Lung (tissue), 12 donors: ENCODE data around the gene RPP25L. TPM values are rescaled to one million over a fixed set of nuclear protein-coding genes. Genes with fewer than 3 reads are reported as not detected.

Experiments
- ATAC-seq: fragments of 200-7000 bp; cut with Tn5 transposase; one replicate; pipeline ENCODE4 v1.9.1; 2020; ENCODE audit warnings: moderate number of reproducible peaks; ENCODE audit not compliant: insufficient read depth, low FRiP score
- DNase-seq, 3 donors: peaks; one replicate each; pipeline ENCODE4 v3.0.0-alpha.2; 2013 to 2017
- H3K27ac ChIP-seq, 2 donors: one replicate each; pipeline ENCODE4 v1.5.1; 2013; ENCODE audit warnings: mild to moderate bottlenecking in 2 of 2, moderate library complexity in 2 of 2, control low read depth in 1 of 2, inconsistent platforms in 1 of 2, low read depth in 1 of 2, low read length in 1 of 2
- H3K27me3 ChIP-seq, 3 donors: one replicate each; pipeline ENCODE4 v1.5.1; 2013; ENCODE audit warnings: low read length in 2 of 3; ENCODE audit not compliant: control insufficient read depth in 3 of 3, insufficient read depth in 3 of 3
- H3K36me3 ChIP-seq, 4 donors: one replicate each; pipeline ENCODE4 v1.5.1; 2013; ENCODE audit warnings: low read length in 4 of 4, mild to moderate bottlenecking in 1 of 4, moderate library complexity in 1 of 4; ENCODE audit not compliant: control insufficient read depth in 4 of 4, insufficient read depth in 4 of 4
- H3K4me1 ChIP-seq, 5 donors: one replicate each; pipeline ENCODE4 v1.5.1; 2013; ENCODE audit warnings: low read length in 5 of 5, mild to moderate bottlenecking in 2 of 5, moderate library complexity in 1 of 5; ENCODE audit not compliant: control insufficient read depth in 5 of 5, insufficient read depth in 5 of 5
- H3K4me3 ChIP-seq: one replicate; pipeline ENCODE4 v1.5.1; 2013; ENCODE audit warnings: mild to moderate bottlenecking, control low read depth, moderate library complexity
- H3K9ac ChIP-seq, 2 donors: one replicate each; pipeline ENCODE4 v1.5.1; 2013; ENCODE audit warnings: low read length in 2 of 2, control low read depth in 1 of 2; ENCODE audit not compliant: insufficient read depth in 1 of 2
- H3K9me3 ChIP-seq, 4 donors: one replicate each; pipeline ENCODE4 v1.5.1; 2013; ENCODE audit warnings: low read length in 3 of 4, mild to moderate bottlenecking in 1 of 4, moderate library complexity in 1 of 4; ENCODE audit not compliant: control insufficient read depth in 4 of 4, insufficient read depth in 3 of 4
- WGBS, 2 donors: extraction: QIAGEN DNeasy Blood & Tissue Kit; methylation state at CpG; one replicate each; pipeline ENCODE4 v1.1.7; 2013; 5-methylcytosine and 5-hydroxymethylcytosine counted together
- polyA plus RNA-seq, 2 donors: library from polyadenylated mRNA; stranded (reverse); fragments of 200-250 nt; gene quantifications; one replicate each; pipeline ENCODE4 v1.2.1, GENCODE V29; 2013
- total RNA-seq, 2 donors: library from RNA; depleted of rRNA in 1 of 2; stranded (reverse); fragments of >200 nt in 1 of 2; gene quantifications; one replicate each; pipeline ENCODE4 v1.2.1, GENCODE V29; 2014 to 2021
- TF ChIP-seq, protein P1 (sequence below): IDR thresholded peaks from 2 replicates; pipeline ENCODE4 v1.5.1; 2012; ENCODE audit warnings: mild to moderate bottlenecking; ENCODE audit errors: control extremely low read depth, extremely low read depth
- donor health status: control.
- donor health status: control.
- donor health status: Bipolar disorder and iron deficiency.
- donor health status: healthy.
- donor health status: DM: yes; HTN: yes; CAD: no.

RPP25L gene
- total and polyA plus RNA-seq, 4 donors, result 17.0 to 32.6 (median 25.7) TPM

GRCh38 chr9:34601937-34602573 is 9.8 kb downstream of the RPP25L start:
- H3K4me3 ChIP-seq, result no peak overlapping the region
- DNase-seq, result no peak
- H3K27ac ChIP-seq, result no peak overlapping the region
- 76 to 81% methylated on average over 6 of the region's 6 CpGs for WGBS, 2 donors
- peaks cover 0 to 3% (median 0%) of the 10 kb centered on the region in 3 donors for H3K27me3 ChIP-seq
- no peak for ATAC-seq
- H3K9me3 ChIP-seq, result no peaks in the 10 kb centered on the region
- no peaks in the 10 kb centered on the region for H3K4me1 ChIP-seq
- TF ChIP-seq, protein P1, sequence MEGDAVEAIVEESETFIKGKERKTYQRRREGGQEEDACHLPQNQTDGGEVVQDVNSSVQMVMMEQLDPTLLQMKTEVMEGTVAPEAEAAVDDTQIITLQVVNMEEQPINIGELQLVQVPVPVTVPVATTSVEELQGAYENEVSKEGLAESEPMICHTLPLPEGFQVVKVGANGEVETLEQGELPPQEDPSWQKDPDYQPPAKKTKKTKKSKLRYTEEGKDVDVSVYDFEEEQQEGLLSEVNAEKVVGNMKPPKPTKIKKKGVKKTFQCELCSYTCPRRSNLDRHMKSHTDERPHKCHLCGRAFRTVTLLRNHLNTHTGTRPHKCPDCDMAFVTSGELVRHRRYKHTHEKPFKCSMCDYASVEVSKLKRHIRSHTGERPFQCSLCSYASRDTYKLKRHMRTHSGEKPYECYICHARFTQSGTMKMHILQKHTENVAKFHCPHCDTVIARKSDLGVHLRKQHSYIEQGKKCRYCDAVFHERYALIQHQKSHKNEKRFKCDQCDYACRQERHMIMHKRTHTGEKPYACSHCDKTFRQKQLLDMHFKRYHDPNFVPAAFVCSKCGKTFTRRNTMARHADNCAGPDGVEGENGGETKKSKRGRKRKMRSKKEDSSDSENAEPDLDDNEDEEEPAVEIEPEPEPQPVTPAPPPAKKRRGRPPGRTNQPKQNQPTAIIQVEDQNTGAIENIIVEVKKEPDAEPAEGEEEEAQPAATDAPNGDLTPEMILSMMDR, result no peak
- H3K36me3 ChIP-seq, result no peaks in the 10 kb centered on the region
- no peak overlapping the region for H3K9ac ChIP-seq

DNA sequence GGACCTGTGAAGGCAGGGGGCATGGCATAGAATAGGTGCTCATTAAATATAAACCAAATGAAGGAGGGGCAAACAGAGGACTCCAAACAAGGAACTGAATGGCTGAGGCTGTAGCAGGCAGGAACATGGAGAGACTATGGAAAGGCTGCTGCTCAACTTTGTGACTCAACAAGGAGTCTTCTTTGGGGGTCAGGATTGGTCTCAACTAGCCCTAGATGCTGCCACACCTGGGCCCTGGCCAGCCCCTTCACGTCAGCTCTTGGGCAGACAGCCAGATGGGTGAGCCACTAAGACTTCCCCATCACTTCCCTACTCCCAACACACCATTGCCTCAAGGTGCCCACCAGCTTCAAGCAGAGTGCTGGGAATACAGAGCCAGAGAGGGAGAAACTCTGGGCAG is 11.0 kb downstream of the RPP25L start:
- no peak overlapping the region for H3K27ac ChIP-seq
- no peak overlapping the region for H3K4me3 ChIP-seq
- H3K9me3 ChIP-seq, result no peaks in the 10 kb centered on the region
- peaks cover 0 to 3% (median 0%) of the 10 kb centered on the region in 3 donors for H3K27me3 ChIP-seq
- no peaks in the 10 kb centered on the region for H3K4me1 ChIP-seq
- no peaks in the 10 kb centered on the region for H3K36me3 ChIP-seq
- TF ChIP-seq, protein P1, result no peak
- 7 to 19% methylated on average over 1 of the region's 1 CpG for WGBS, 2 donors
- H3K9ac ChIP-seq, result no peak overlapping the region
- no peak for DNase-seq
- ATAC-seq, result no peak

GRCh38 chr9:34599546-34599945 is 12.4 kb downstream of the RPP25L start:
- H3K9me3 ChIP-seq, result no peaks in the 10 kb centered on the region
- no peak for ATAC-seq
- peaks cover 0 to 2% (median 0%) of the 10 kb centered on the region in 3 donors for H3K27me3 ChIP-seq
- no peaks in the 10 kb centered on the region for H3K4me1 ChIP-seq
- H3K9ac ChIP-seq, result no peak overlapping the region
- H3K27ac ChIP-seq, result no peak overlapping the region
- WGBS, 2 donors, result 39 to 75% methylated on average over 1 of the region's 1 CpG
- H3K36me3 ChIP-seq, result no peaks in the 10 kb centered on the region
- no peak overlapping the region for H3K4me3 ChIP-seq
- TF ChIP-seq, protein P1, result no peak
- DNase-seq, result no peak

DNA sequence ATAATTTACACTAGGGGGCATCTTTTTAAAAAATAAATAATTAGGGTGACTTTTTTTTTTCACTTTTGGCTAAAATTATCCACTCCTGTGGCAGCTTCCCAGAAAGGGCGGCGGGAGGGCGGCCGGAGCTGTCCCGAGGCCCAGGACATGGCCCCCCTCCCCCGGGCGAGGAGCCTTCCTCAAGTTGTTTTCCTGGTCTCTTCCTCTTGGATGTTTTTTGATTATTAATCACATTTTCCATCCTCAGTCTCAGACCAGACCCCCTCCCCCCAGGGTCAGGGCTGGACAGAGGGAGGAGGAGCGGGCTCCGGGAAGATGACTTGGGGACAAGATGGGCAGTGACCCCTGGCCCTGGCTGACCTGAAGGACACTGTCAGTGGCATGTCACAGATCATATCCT is 17.7 kb downstream of the RPP25L start:
- peaks cover 0 to 19% (median 4%) of the 10 kb centered on the region in 3 donors for H3K27me3 ChIP-seq
- no peak overlapping the region for H3K9ac ChIP-seq
- peaks cover 0 to 38% (median 5%) of the 10 kb centered on the region in 5 donors for H3K4me1 ChIP-seq
- TF ChIP-seq, protein P1, result no peak
- H3K4me3 ChIP-seq, result no peak overlapping the region
- ATAC-seq (no peak), DNase-seq (no peak)
- H3K27ac ChIP-seq, result no peak overlapping the region
- H3K36me3 ChIP-seq, result no peaks in the 10 kb centered on the region
- WGBS, 2 donors, result 60 to 77% methylated on average over 9 of the region's 9 CpGs
- H3K9me3 ChIP-seq, result no peaks in the 10 kb centered on the region
